ENCODE data around the gene CBX1.

CBX1 gene

DNA sequence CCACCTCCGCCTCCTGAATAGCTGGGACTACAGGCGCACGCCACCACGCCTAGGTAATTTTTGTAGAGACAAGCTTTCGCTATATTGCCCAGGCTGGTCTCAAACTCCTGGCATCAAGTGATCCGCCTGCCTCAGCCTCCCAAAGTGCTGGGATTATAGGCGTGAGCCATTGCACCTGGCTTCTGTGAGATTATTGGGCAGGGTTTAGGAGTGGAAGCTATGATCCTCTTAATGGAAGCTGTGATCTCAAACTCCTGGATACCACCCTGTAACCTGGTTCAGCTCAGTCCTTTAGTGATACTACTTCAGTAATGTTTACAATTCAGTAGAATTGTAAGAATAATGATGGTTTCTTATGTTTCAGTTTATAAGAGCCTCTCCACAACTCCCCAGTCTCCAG lies 39.0 kb downstream of the CBX1 start:
- H3K27me3 ChIP-seq (ENCODE audit: insufficient read depth, low read length, poor library complexity, severe bottlenecking), result no peaks in the 10 kb centered on the region
- no peak overlapping the region for H3K4me3 ChIP-seq (ENCODE audit: low read length, poor library complexity, severe bottlenecking)
- H3K9me2 ChIP-seq (replicated peaks; ENCODE audit: low read depth, low read length), result no peaks in the 10 kb centered on the region
- H2AFZ ChIP-seq (ENCODE audit: low read length), result no peak overlapping the region
- H3K4me1 ChIP-seq (ENCODE audit: insufficient read depth, low read length, poor library complexity, severe bottlenecking), result no peaks in the 10 kb centered on the region
- H3K79me2 ChIP-seq (ENCODE audit: insufficient read depth, low read length), result peaks cover 21% of the 10 kb centered on the region; the same call in 1 of the 2 replicates
- no peaks in the 10 kb centered on the region for H3K9me3 ChIP-seq (ENCODE audit: insufficient read depth, low read depth, low read length)
- H3K36me3 ChIP-seq (ENCODE audit: insufficient read depth, low read length), result peaks cover 85% of the 10 kb centered on the region
- no peak overlapping the region for H3K9ac ChIP-seq (ENCODE audit: low read depth, low read length, poor library complexity, severe bottlenecking)
- TF ChIP-seq CTCF (conservative IDR thresholded peaks at IDR 0.05; ENCODE audit: low read length), result no peak
- TF ChIP-seq EZH2phosphoT487 (IDR thresholded peaks at IDR 0.05; ENCODE audit: borderline replicate concordance), result no peak
- H3F3A ChIP-seq (ENCODE audit: low read depth), result no peaks in the 10 kb centered on the region
- H4K20me1 ChIP-seq (ENCODE audit: insufficient read depth, low read length, poor library complexity, severe bottlenecking), result peaks cover 6% of the 10 kb centered on the region
- H3K4me2 ChIP-seq (ENCODE audit: low read depth, low read length, poor library complexity, severe bottlenecking), result no peak overlapping the region

DNA sequence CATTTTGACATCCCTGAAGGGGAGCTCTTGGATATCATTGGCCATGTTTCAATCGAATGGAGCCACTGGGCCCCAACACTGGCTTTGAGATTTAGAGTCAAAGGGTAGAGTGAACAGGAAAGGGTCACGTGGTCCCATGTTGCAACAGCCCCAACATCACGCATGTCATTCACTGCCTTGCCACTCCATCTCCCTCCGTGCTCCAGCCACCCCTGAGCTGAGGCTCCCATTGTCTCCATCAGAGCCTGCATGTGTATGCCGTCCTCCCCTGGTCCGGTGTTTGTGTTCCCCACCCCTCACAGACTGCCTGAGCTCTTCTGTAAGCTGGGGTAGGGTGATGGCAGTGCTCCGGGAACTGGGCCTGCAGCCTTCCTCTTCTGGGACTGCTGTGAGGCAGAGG lies 41.0 kb downstream of the CBX1 start:
- no peak overlapping the region for H2AFZ ChIP-seq (ENCODE audit: low read length)
- H3K4me2 ChIP-seq (ENCODE audit: low read depth, low read length, poor library complexity, severe bottlenecking), result no peak overlapping the region
- H3K4me3 ChIP-seq (ENCODE audit: low read length, poor library complexity, severe bottlenecking), result no peak overlapping the region
- no peaks in the 10 kb centered on the region for H3K9me3 ChIP-seq (ENCODE audit: insufficient read depth, low read depth, low read length)
- H3K79me2 ChIP-seq (ENCODE audit: insufficient read depth, low read length), result peaks cover 41% of the 10 kb centered on the region
- no peak overlapping the region for H3K9ac ChIP-seq (ENCODE audit: low read depth, low read length, poor library complexity, severe bottlenecking)
- no peaks in the 10 kb centered on the region for H3K9me2 ChIP-seq (replicated peaks; ENCODE audit: low read depth, low read length)
- H3K4me1 ChIP-seq (ENCODE audit: insufficient read depth, low read length, poor library complexity, severe bottlenecking), result peaks cover 11% of the 10 kb centered on the region
- TF ChIP-seq CTCF (conservative IDR thresholded peaks at IDR 0.05; ENCODE audit: low read length), result no peak
- H4K20me1 ChIP-seq (ENCODE audit: insufficient read depth, low read length, poor library complexity, severe bottlenecking), result peaks cover 22% of the 10 kb centered on the region
- no peaks in the 10 kb centered on the region for H3F3A ChIP-seq (ENCODE audit: low read depth)
- no peaks in the 10 kb centered on the region for H3K27me3 ChIP-seq (ENCODE audit: insufficient read depth, low read length, poor library complexity, severe bottlenecking)
- peaks cover 87% of the 10 kb centered on the region for H3K36me3 ChIP-seq (ENCODE audit: insufficient read depth, low read length)

DNA sequence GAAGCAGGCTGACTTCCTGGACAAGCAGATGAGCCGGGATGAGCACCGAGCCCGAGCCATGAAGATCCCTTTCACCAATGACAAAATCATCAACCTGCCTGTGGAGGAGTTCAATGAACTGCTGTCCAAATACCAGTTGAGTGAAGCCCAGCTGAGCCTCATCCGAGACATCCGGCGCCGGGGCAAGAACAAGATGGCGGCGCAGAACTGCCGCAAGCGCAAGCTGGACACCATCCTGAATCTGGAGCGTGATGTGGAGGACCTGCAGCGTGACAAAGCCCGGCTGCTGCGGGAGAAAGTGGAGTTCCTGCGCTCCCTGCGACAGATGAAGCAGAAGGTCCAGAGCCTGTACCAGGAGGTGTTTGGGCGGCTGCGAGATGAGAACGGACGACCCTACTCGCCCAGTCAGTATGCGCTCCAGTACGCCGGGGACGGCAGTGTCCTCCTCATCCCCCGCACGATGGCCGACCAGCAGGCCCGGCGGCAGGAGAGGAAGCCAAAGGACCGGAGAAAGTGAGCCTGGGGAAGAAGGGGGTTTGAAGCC lies 42.1 kb downstream of the CBX1 start:
- Histone ChIP-seq H3K9me2 (replicated peaks; ENCODE audit: low read depth, low read length) (no peaks in the 10 kb centered on the region), H3K9ac (ENCODE audit: low read depth, low read length, poor library complexity, severe bottlenecking) (no peak overlapping the region), H3K79me2 (ENCODE audit: insufficient read depth, low read length) (peaks cover 52% of the 10 kb centered on the region), H3F3A (ENCODE audit: low read depth) (no peaks in the 10 kb centered on the region), H3K4me2 (ENCODE audit: low read depth, low read length, poor library complexity, severe bottlenecking) (no peak overlapping the region), H3K4me1 (ENCODE audit: insufficient read depth, low read length, poor library complexity, severe bottlenecking) (peaks cover 19% of the 10 kb centered on the region), H3K9me3 (ENCODE audit: insufficient read depth, low read depth, low read length) (no peaks in the 10 kb centered on the region), H3K27me3 (ENCODE audit: insufficient read depth, low read length, poor library complexity, severe bottlenecking) (no peaks in the 10 kb centered on the region), H4K20me1 (ENCODE audit: insufficient read depth, low read length, poor library complexity, severe bottlenecking) (peaks cover 32% of the 10 kb centered on the region), H3K36me3 (ENCODE audit: insufficient read depth, low read length) (peaks cover 76% of the 10 kb centered on the region), H3K4me3 (ENCODE audit: low read length, poor library complexity, severe bottlenecking) (no peak overlapping the region), H2AFZ (ENCODE audit: low read length) (no peak overlapping the region)
- TF ChIP-seq CTCF (conservative IDR thresholded peaks at IDR 0.05; ENCODE audit: low read length) (no peak), EZH2phosphoT487 (IDR thresholded peaks at IDR 0.05; ENCODE audit: borderline replicate concordance) (no peak)
